Liver (tissue), 3 donors: Measurements from ENCODE around the gene ETFBKMT.
A peak's percentile ranks its signal among the peaks of the same experiment; 100 is the strongest.

Experiments used
- CTCF ChIP-seq: fragments of 150-350 bp; IDR thresholded peaks from 2 replicates; pipeline ENCODE4 v1.5.1; 2017; ENCODE audit warnings: improper control_type of control experiment, low read depth, low read length; ENCODE audit not compliant: missing input control
- MAX ChIP-seq: IDR thresholded peaks from 2 replicates; pipeline ENCODE4 v1.6.1; 2016; ENCODE audit warnings: antibody characterized with exemption
- RAD21 ChIP-seq, 2 donors: IDR thresholded peaks; 2 replicates each; pipeline ENCODE4 v1.6.1; 2016; ENCODE audit warnings: antibody characterized with exemption in 2 of 2, mild to moderate bottlenecking in 2 of 2
- REST ChIP-seq: IDR thresholded peaks from 2 replicates; pipeline ENCODE4 v1.6.1; 2016; ENCODE audit warnings: antibody characterized with exemption, mild to moderate bottlenecking
- SP1 ChIP-seq: IDR thresholded peaks from 2 replicates; pipeline ENCODE4 v1.6.1; 2018; ENCODE audit warnings: antibody characterized with exemption, mild to moderate bottlenecking
- TAF1 ChIP-seq: conservative IDR thresholded peaks from 2 replicates; pipeline ENCODE4 v1.6.1; 2016; ENCODE audit warnings: antibody characterized with exemption, mild to moderate bottlenecking
- YY1 ChIP-seq: IDR thresholded peaks from 2 replicates; pipeline ENCODE4 v1.6.1; 2016; ENCODE audit warnings: antibody characterized with exemption, mild to moderate bottlenecking
- donor health status: healthy.
- donor health status: healthy.

GRCh38 chr12:31659087-31659942 is at the start of gene ETFBKMT:
- TF ChIP-seq SP1 = peak; percentile 69
- peak; percentile 57 to 61 for TF ChIP-seq RAD21 (IDR thresholded peaks at IDR 0.05)
- TF ChIP-seq CTCF = peak; percentile 26
- TF ChIP-seq YY1 = peak; percentile 91
- peak; percentile 62 for TF ChIP-seq REST
- TF ChIP-seq TAF1 = peak; percentile 90
- peak; percentile 98 for TF ChIP-seq MAX
